ENCODE data around the gene DKK2.

DKK2 gene

GRCh38 chr4:107035819-107036583, at the start of gene DKK2:
TSS of gene DKK2 (minus strand) at chr4:107036313. CDS start at chr4:107035591, 722 bp downstream.
- Histone ChIP-seq H3K9ac (ENCODE audit: low read depth, low read length) (peak within 1 kb of the TSS; percentile 66; the same call in 1 of the 2 replicates), H3K4me1 (ENCODE audit: insufficient read depth, low read length) (0 out of 2 replicates have a peak, but pooled peaks cover 6% of the 10 kb centered on the region), H3K36me3 (ENCODE audit: insufficient read depth, low read length) (no peaks in the 10 kb centered on the region), H3K9me3 (ENCODE audit: control insufficient read depth, insufficient read depth, low read length) (no peaks in the 10 kb centered on the region; the same call in 1 of the 2 replicates)

- Histone ChIP-seq H3K36me3 (ENCODE audit: insufficient read depth, low read length) (no peaks in the 10 kb centered on the region), H3K9me3 (ENCODE audit: control insufficient read depth, insufficient read depth, low read length) (no peaks in the 10 kb centered on the region; the same call in 1 of the 2 replicates), H3K9ac (ENCODE audit: low read depth, low read length) (no peak overlapping the region), H3K4me1 (ENCODE audit: insufficient read depth, low read length) (no peaks in the 10 kb centered on the region)
Measured at GRCh38 chr4:107077192-107077591, 41.1 kb upstream of the DKK2 start.

- H3K9ac ChIP-seq (ENCODE audit: low read depth, low read length) = no peak overlapping the region
Measured at GRCh38 chr4:107072836-107073736, 37.0 kb upstream of the DKK2 start.

GRCh38 chr4:107071108-107071507, 35.0 kb upstream of the DKK2 start:
- Histone ChIP-seq H3K9ac (ENCODE audit: low read depth, low read length) (no peak overlapping the region), H3K4me1 (ENCODE audit: insufficient read depth, low read length) (no peaks in the 10 kb centered on the region), H3K36me3 (ENCODE audit: insufficient read depth, low read length) (no peaks in the 10 kb centered on the region), H3K9me3 (ENCODE audit: control insufficient read depth, insufficient read depth, low read length) (no peaks in the 10 kb centered on the region; the same call in 1 of the 2 replicates)

More at GRCh38 chr4:107072836-107073736, 37.0 kb upstream of the DKK2 start:
- no peaks in the 10 kb centered on the region; the same call in 1 of the 2 replicates for H3K9me3 ChIP-seq (ENCODE audit: control insufficient read depth, insufficient read depth, low read length)
- H3K36me3 ChIP-seq (ENCODE audit: insufficient read depth, low read length) = no peaks in the 10 kb centered on the region
- H3K4me1 ChIP-seq (ENCODE audit: insufficient read depth, low read length) = no peaks in the 10 kb centered on the region

GRCh38 chr4:107069049-107069448, 32.9 kb upstream of the DKK2 start:
- H3K4me1 ChIP-seq (ENCODE audit: insufficient read depth, low read length) = no peaks in the 10 kb centered on the region
- no peaks in the 10 kb centered on the region for H3K9me3 ChIP-seq (ENCODE audit: control insufficient read depth, insufficient read depth, low read length)
- H3K36me3 ChIP-seq (ENCODE audit: insufficient read depth, low read length) = no peaks in the 10 kb centered on the region
- no peak overlapping the region for H3K9ac ChIP-seq (ENCODE audit: low read depth, low read length)

- H3K4me1 ChIP-seq (ENCODE audit: insufficient read depth, low read length) = no peaks in the 10 kb centered on the region
- no peak overlapping the region for H3K9ac ChIP-seq (ENCODE audit: low read depth, low read length)
- no peaks in the 10 kb centered on the region for H3K36me3 ChIP-seq (ENCODE audit: insufficient read depth, low read length)
- H3K9me3 ChIP-seq (ENCODE audit: control insufficient read depth, insufficient read depth, low read length) = no peaks in the 10 kb centered on the region
Measured at GRCh38 chr4:107068116-107068515, 32.0 kb upstream of the DKK2 start.

GRCh38 chr4:107066621-107067020, 30.5 kb upstream of the DKK2 start:
- Histone ChIP-seq H3K9ac (ENCODE audit: low read depth, low read length) (no peak overlapping the region), H3K36me3 (ENCODE audit: insufficient read depth, low read length) (no peaks in the 10 kb centered on the region), H3K4me1 (ENCODE audit: insufficient read depth, low read length) (no peaks in the 10 kb centered on the region), H3K9me3 (ENCODE audit: control insufficient read depth, insufficient read depth, low read length) (no peaks in the 10 kb centered on the region)

- Histone ChIP-seq H3K9ac (ENCODE audit: low read depth, low read length) (no peak overlapping the region), H3K4me1 (ENCODE audit: insufficient read depth, low read length) (no peaks in the 10 kb centered on the region), H3K36me3 (ENCODE audit: insufficient read depth, low read length) (no peaks in the 10 kb centered on the region), H3K9me3 (ENCODE audit: control insufficient read depth, insufficient read depth, low read length) (no peaks in the 10 kb centered on the region)
Measured at GRCh38 chr4:107065201-107065600, 29.1 kb upstream of the DKK2 start.

GRCh38 chr4:107060388-107060787, 24.3 kb upstream of the DKK2 start:
- Histone ChIP-seq H3K9me3 (ENCODE audit: control insufficient read depth, insufficient read depth, low read length) (no peaks in the 10 kb centered on the region), H3K36me3 (ENCODE audit: insufficient read depth, low read length) (no peaks in the 10 kb centered on the region), H3K9ac (ENCODE audit: low read depth, low read length) (no peak overlapping the region), H3K4me1 (ENCODE audit: insufficient read depth, low read length) (no peaks in the 10 kb centered on the region)

- Histone ChIP-seq H3K36me3 (ENCODE audit: insufficient read depth, low read length) (no peaks in the 10 kb centered on the region), H3K9me3 (ENCODE audit: control insufficient read depth, insufficient read depth, low read length) (no peaks in the 10 kb centered on the region), H3K4me1 (ENCODE audit: insufficient read depth, low read length) (no peaks in the 10 kb centered on the region), H3K9ac (ENCODE audit: low read depth, low read length) (no peak overlapping the region)
Measured at GRCh38 chr4:107058828-107059227, 22.7 kb upstream of the DKK2 start.

- Histone ChIP-seq H3K9ac (ENCODE audit: low read depth, low read length) (no peak overlapping the region), H3K4me1 (ENCODE audit: insufficient read depth, low read length) (no peaks in the 10 kb centered on the region)
Measured at GRCh38 chr4:107050525-107051135, 14.5 kb upstream of the DKK2 start.

GRCh38 chr4:107046261-107046660, 10.1 kb upstream of the DKK2 start:
- Histone ChIP-seq H3K9me3 (ENCODE audit: control insufficient read depth, insufficient read depth, low read length) (peaks cover 5% of the 10 kb centered on the region), H3K9ac (ENCODE audit: low read depth, low read length) (no peak overlapping the region), H3K4me1 (ENCODE audit: insufficient read depth, low read length) (no peaks in the 10 kb centered on the region), H3K36me3 (ENCODE audit: insufficient read depth, low read length) (no peaks in the 10 kb centered on the region)

More at GRCh38 chr4:107050525-107051135, 14.5 kb upstream of the DKK2 start:
- H3K9me3 ChIP-seq (ENCODE audit: control insufficient read depth, insufficient read depth, low read length) = peaks cover 2% of the 10 kb centered on the region
- H3K36me3 ChIP-seq (ENCODE audit: insufficient read depth, low read length) = no peaks in the 10 kb centered on the region

- H3K9ac ChIP-seq (ENCODE audit: low read depth, low read length) = no peak overlapping the region
- H3K4me1 ChIP-seq (ENCODE audit: insufficient read depth, low read length) = no peaks in the 10 kb centered on the region
- H3K9me3 ChIP-seq (ENCODE audit: control insufficient read depth, insufficient read depth, low read length) = peaks cover 5% of the 10 kb centered on the region
- no peaks in the 10 kb centered on the region for H3K36me3 ChIP-seq (ENCODE audit: insufficient read depth, low read length)
Measured at GRCh38 chr4:107044170-107044569, 8.1 kb upstream of the DKK2 start.

- Histone ChIP-seq H3K9me3 (ENCODE audit: control insufficient read depth, insufficient read depth, low read length) (no peaks in the 10 kb centered on the region; the same call in 1 of the 2 replicates), H3K36me3 (ENCODE audit: insufficient read depth, low read length) (no peaks in the 10 kb centered on the region), H3K9ac (ENCODE audit: low read depth, low read length) (peak overlapping the region; percentile 66; the same call in 1 of the 2 replicates), H3K4me1 (ENCODE audit: insufficient read depth, low read length) (0 out of 2 replicates have a peak, but pooled peaks cover 6% of the 10 kb centered on the region)
Measured at GRCh38 chr4:107037199-107037584, 1.1 kb upstream of the DKK2 start.

All from ES-I3 (cell line).